CD14-positive monocyte (primary cell): ENCODE data around the gene EDC4. TPM values are rescaled to one million over a fixed set of nuclear protein-coding genes. Genes with fewer than 3 reads are reported as not detected.
A peak's percentile ranks its signal among the peaks of the same experiment; 100 is the strongest.

Experiments used
- DNase-seq, 3 donors: peaks; one replicate each; pipeline ENCODE4 v3.0.0-alpha.2; 2011 to 2022
- H2AFZ ChIP-seq: 2 replicates; pipeline ENCODE4 v1.6.0; 2012; ENCODE audit warnings: mild to moderate bottlenecking, low read depth, low read length, inconsistent platforms; ENCODE audit not compliant: insufficient read depth, poor library complexity, severe bottlenecking
- H3K27ac ChIP-seq, 2 donors: 1 replicate in 1 of 2; 2 replicates in 1 of 2; pipeline ENCODE4 v1.5.1; 2012 to 2013; ENCODE audit warnings: low read length in 2 of 2, control low read depth in 1 of 2, inconsistent platforms in 1 of 2, low read depth in 1 of 2, mild to moderate bottlenecking in 1 of 2
- H3K27me3 ChIP-seq, 2 donors: one replicate each; pipeline versions ENCODE4 v1.6.0 to v1.6.1; 2011 to 2013; ENCODE audit warnings: low read length in 2 of 2; ENCODE audit not compliant: control insufficient read depth in 2 of 2, insufficient read depth in 2 of 2
- H3K36me3 ChIP-seq, 2 donors: replicated peaks in 1 of 2; 1 replicate in 1 of 2; 2 replicates in 1 of 2; pipeline versions ENCODE4 v1.5.1 to v1.6.1; 2012 to 2013; ENCODE audit warnings: low read length in 2 of 2, control low read depth in 1 of 2, inconsistent platforms in 1 of 2, mild to moderate bottlenecking in 1 of 2; ENCODE audit not compliant: insufficient read depth in 2 of 2, control insufficient read depth in 1 of 2
- H3K4me1 ChIP-seq, 2 donors: 1 replicate in 1 of 2; 2 replicates in 1 of 2; pipeline versions ENCODE4 v1.5.1 to v1.6.1; 2012 to 2013; ENCODE audit warnings: low read length in 2 of 2, control low read depth in 1 of 2, inconsistent platforms in 1 of 2, mild to moderate bottlenecking in 1 of 2, moderate library complexity in 1 of 2; ENCODE audit not compliant: insufficient read depth in 2 of 2, control insufficient read depth in 1 of 2
- H3K4me2 ChIP-seq: replicated peaks from 2 replicates; pipeline ENCODE3; 2012; ENCODE audit warnings: low read length, moderate library complexity, mild to moderate bottlenecking; ENCODE audit not compliant: poor library complexity, severe bottlenecking; ENCODE audit errors: extremely low read depth
- H3K4me3 ChIP-seq, 3 experiments: fragments of 200-600 bp in 1 of 3; sonication (generic) in 1 of 3; replicated peaks in 1 of 3; 1 replicate in 2 of 3; 2 replicates in 1 of 3; pipeline ENCODE4 v1.5.1; 2011 to 2013; ENCODE audit warnings: low read length in 3 of 3, mild to moderate bottlenecking in 3 of 3, control low read depth in 2 of 3, low read depth in 2 of 3, inconsistent platforms in 1 of 3, moderate library complexity in 1 of 3
- H3K79me2 ChIP-seq: 2 replicates; pipeline ENCODE4 v1.6.0; 2012; ENCODE audit warnings: mild to moderate bottlenecking, control low read depth, inconsistent platforms, low read length, moderate library complexity; ENCODE audit not compliant: insufficient read depth
- H3K9ac ChIP-seq: 2 replicates; pipeline ENCODE4 v1.6.0; 2017; ENCODE audit warnings: low read length, mild to moderate bottlenecking; ENCODE audit not compliant: insufficient read depth, poor library complexity, severe bottlenecking
- H3K9me3 ChIP-seq, 2 donors: replicated peaks in 1 of 2; 1 replicate in 1 of 2; 2 replicates in 1 of 2; pipeline versions ENCODE4 v1.5.1 to v1.6.1; 2012 to 2013; ENCODE audit warnings: low read length in 2 of 2, control low read depth in 1 of 2; ENCODE audit not compliant: control insufficient read depth in 1 of 2, insufficient read depth in 1 of 2
- H4K20me1 ChIP-seq: 2 replicates; pipeline ENCODE4 v1.6.0; 2012; ENCODE audit warnings: mild to moderate bottlenecking, low read length, control low read depth, moderate library complexity; ENCODE audit not compliant: insufficient read depth
- H3K27ac Mint-ChIP-seq, 7 donors: one replicate each; pipeline ENCODE4 v1.8.0; 2020; ENCODE audit warnings: mild to moderate bottlenecking in 7 of 7, mixed read lengths in 7 of 7, moderate library complexity in 6 of 7, inconsistent platforms in 2 of 7
- H3K27me3 Mint-ChIP-seq, 3 donors: one replicate each; pipeline ENCODE4 v1.8.0; 2021 to 2022; ENCODE audit warnings: low read depth in 3 of 3, mild to moderate bottlenecking in 3 of 3, mixed read lengths in 3 of 3, moderate library complexity in 3 of 3, inconsistent platforms in 1 of 3
- H3K36me3 Mint-ChIP-seq, 2 donors: one replicate each; pipeline ENCODE4 v1.8.0; 2020; ENCODE audit warnings: mixed read lengths in 2 of 2, inconsistent platforms in 1 of 2, mild to moderate bottlenecking in 1 of 2
- H3K4me1 Mint-ChIP-seq: one replicate; pipeline ENCODE4 v1.8.0; 2020; ENCODE audit warnings: mild to moderate bottlenecking, mixed read lengths
- H3K4me3 Mint-ChIP-seq, 2 donors: one replicate each; pipeline ENCODE4 v1.8.0; 2020; ENCODE audit warnings: mild to moderate bottlenecking in 2 of 2, mixed read lengths in 2 of 2, moderate library complexity in 1 of 2
- H3K9me3 Mint-ChIP-seq, 7 donors: one replicate each; pipeline ENCODE4 v1.8.0; 2020 to 2022; ENCODE audit warnings: mixed read lengths in 7 of 7, mild to moderate bottlenecking in 6 of 7, moderate library complexity in 6 of 7, inconsistent platforms in 2 of 7
- CTCF ChIP-seq: fragments of 200-600 bp; IDR thresholded peaks from one replicate; pipeline ENCODE4 v1.8.0; 2022; ENCODE audit warnings: antibody characterized with exemption, mild to moderate bottlenecking
- WGBS: methylation state at CpG from one replicate; pipeline ENCODE4 v1.1.5; 2013; ENCODE audit warnings: missing lambda C conversion rate; ENCODE audit not compliant: insufficient coverage; 5-methylcytosine and 5-hydroxymethylcytosine counted together
- intact Hi-C, 2 donors: fragments of 100-400 bp; cut with micrococcal nuclease; formaldehyde crosslinking; loops; one replicate each; pipeline versions ENCODE4 v1.15.0 to v1.15.1; 2023
- polyA minus RNA-seq: library from RNA; depleted of rRNA, polyadenylated mRNA; stranded (reverse); fragments of >200 nt; gene quantifications from 2 replicates; pipeline ENCODE4 v1.2.3, GENCODE V29; 2012
- polyA plus RNA-seq, 3 donors: library from polyadenylated mRNA; depleted of rRNA in 1 of 3; unstranded in 2 of 3; stranded (reverse) in 1 of 3; fragments of 300-500 nt in 2 of 3; fragments of >200 nt in 1 of 3; fragmentation: Illumina TruSeq in 2 of 3; gene quantifications; 1 replicate in 2 of 3; 2 replicates in 1 of 3; pipeline ENCODE4 v1.2.3, GENCODE V29; 2012 to 2021
- total RNA-seq, 12 experiments: library from RNA in 1 of 12; stranded (reverse) in 1 of 12; fragments of 120-200 nt in 1 of 12; gene quantifications; one replicate each; pipeline ENCODE4 v1.2.4 and lab custom pipeline; 2013 to 2026; ENCODE audit warnings: mixed read lengths in 6 of 12, inconsistent platforms in 1 of 12

EDC4 gene, protein sequence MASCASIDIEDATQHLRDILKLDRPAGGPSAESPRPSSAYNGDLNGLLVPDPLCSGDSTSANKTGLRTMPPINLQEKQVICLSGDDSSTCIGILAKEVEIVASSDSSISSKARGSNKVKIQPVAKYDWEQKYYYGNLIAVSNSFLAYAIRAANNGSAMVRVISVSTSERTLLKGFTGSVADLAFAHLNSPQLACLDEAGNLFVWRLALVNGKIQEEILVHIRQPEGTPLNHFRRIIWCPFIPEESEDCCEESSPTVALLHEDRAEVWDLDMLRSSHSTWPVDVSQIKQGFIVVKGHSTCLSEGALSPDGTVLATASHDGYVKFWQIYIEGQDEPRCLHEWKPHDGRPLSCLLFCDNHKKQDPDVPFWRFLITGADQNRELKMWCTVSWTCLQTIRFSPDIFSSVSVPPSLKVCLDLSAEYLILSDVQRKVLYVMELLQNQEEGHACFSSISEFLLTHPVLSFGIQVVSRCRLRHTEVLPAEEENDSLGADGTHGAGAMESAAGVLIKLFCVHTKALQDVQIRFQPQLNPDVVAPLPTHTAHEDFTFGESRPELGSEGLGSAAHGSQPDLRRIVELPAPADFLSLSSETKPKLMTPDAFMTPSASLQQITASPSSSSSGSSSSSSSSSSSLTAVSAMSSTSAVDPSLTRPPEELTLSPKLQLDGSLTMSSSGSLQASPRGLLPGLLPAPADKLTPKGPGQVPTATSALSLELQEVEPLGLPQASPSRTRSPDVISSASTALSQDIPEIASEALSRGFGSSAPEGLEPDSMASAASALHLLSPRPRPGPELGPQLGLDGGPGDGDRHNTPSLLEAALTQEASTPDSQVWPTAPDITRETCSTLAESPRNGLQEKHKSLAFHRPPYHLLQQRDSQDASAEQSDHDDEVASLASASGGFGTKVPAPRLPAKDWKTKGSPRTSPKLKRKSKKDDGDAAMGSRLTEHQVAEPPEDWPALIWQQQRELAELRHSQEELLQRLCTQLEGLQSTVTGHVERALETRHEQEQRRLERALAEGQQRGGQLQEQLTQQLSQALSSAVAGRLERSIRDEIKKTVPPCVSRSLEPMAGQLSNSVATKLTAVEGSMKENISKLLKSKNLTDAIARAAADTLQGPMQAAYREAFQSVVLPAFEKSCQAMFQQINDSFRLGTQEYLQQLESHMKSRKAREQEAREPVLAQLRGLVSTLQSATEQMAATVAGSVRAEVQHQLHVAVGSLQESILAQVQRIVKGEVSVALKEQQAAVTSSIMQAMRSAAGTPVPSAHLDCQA (N-terminal part only)
- total RNA-seq (2013) = 37.3 TPM
- polyA plus RNA-seq (10 to 100 TPM; 13.7 to 84.9 (median 18.2) TPM), polyA minus RNA-seq (40.5 and 50.1 TPM in 2 replicates), total RNA-seq (lab: John Stamatoyannopoulos, UW) (14.9 to 53.2 (median 31.9) reads per million in 11 experiments)

GRCh38 chr16:67872631-67873434, at the start of gene EDC4:
Gene EDC4, plus strand, starts transcription at chr16:67873052. Its CDS starts 210 bp downstream, at chr16:67873262.
- H3K9ac ChIP-seq = peak within 1 kb of the TSS; percentile 92
- no peaks in the 10 kb centered on the region for H3K9me3 ChIP-seq
- 2% methylated on average over 71 of the region's 72 CpGs for WGBS
- peaks cover 0 to 3% (median 0%) of the 10 kb centered on the region in 3 donors for H3K27me3 Mint-ChIP-seq
- peaks cover 45 to 67% of the 10 kb centered on the region in 2 donors for H3K36me3 ChIP-seq
- peaks cover 39% of the 10 kb centered on the region for H4K20me1 ChIP-seq
- H3K36me3 Mint-ChIP-seq = peaks cover 37 to 59% of the 10 kb centered on the region in 2 donors
- intact Hi-C loops = loop anchor here (2.0 to 10.0 kb wide), 4 partner anchors 26 to 62 kb away; partner anchors contain the start of genes CENPT (in 1 of the 2), CTRL (in 1 of the 2), NUTF2 (in 1 of the 2) and PSMB10 (in 1 of the 2)
- TF ChIP-seq CTCF = no peak
- peaks cover 39% of the 10 kb centered on the region for H3K79me2 ChIP-seq
- no peaks in the 10 kb centered on the region for H3K27me3 ChIP-seq
- peak within 1 kb of the TSS; percentile 89 to 96 (median 92) for H3K27ac Mint-ChIP-seq
- peaks cover 38% of the 10 kb centered on the region for H3K4me1 Mint-ChIP-seq
- peak within 1 kb of the TSS; percentile 85 for H3K4me2 ChIP-seq
- DNase-seq = peak; percentile 85 to 94 (median 90)
- peaks cover 31 to 34% of the 10 kb centered on the region in 2 donors for H3K4me1 ChIP-seq
- H3K4me3 Mint-ChIP-seq = peak within 1 kb of the TSS; percentile 89 to 94
- peak within 1 kb of the TSS; percentile 92 to 99 (median 93) for H3K4me3 ChIP-seq
- H2AFZ ChIP-seq = peak within 1 kb of the TSS; percentile 98
- H3K27ac ChIP-seq = peak within 1 kb of the TSS; percentile 87 to 90
- H3K9me3 Mint-ChIP-seq = peaks cover 0 to 2% (median 0%) of the 10 kb centered on the region in 7 donors
